ENCODE data around the gene PQBP1.
"Not testable (repeated sequence)": the region's sequence is repeated elsewhere in the genome, so short reads cannot be mapped to it uniquely, and the experiment has no call there.

The PQBP1 gene

DNA sequence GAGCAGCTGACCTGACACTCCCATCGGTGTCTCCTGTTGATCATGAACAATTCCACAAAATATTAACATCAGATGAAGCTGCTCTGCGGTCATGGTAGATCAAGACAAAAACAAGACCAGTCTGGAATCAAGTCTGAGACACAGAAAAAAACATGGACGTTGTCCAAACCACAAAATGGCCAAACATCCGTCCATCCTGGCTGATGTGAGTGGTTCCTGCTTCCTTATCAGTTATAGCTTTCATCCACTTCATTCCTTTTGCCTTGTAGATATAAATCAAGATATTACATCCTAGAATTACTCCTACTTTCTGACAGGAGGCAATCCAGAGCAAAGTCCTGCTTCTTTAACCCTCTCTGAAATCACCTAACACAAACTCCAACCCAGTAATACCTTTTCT is 33.5 kb upstream of the PQBP1 start:
- DNase-seq (ENCODE audit: low read depth) = no peak
- no peak overlapping the region for H3K4me3 ChIP-seq (ENCODE audit: low read depth, low read length)
- TF ChIP-seq, protein P1, sequence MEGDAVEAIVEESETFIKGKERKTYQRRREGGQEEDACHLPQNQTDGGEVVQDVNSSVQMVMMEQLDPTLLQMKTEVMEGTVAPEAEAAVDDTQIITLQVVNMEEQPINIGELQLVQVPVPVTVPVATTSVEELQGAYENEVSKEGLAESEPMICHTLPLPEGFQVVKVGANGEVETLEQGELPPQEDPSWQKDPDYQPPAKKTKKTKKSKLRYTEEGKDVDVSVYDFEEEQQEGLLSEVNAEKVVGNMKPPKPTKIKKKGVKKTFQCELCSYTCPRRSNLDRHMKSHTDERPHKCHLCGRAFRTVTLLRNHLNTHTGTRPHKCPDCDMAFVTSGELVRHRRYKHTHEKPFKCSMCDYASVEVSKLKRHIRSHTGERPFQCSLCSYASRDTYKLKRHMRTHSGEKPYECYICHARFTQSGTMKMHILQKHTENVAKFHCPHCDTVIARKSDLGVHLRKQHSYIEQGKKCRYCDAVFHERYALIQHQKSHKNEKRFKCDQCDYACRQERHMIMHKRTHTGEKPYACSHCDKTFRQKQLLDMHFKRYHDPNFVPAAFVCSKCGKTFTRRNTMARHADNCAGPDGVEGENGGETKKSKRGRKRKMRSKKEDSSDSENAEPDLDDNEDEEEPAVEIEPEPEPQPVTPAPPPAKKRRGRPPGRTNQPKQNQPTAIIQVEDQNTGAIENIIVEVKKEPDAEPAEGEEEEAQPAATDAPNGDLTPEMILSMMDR (IDR thresholded peaks at IDR 0.05; ENCODE audit: low read depth, low read length) = no peak
- no peak for TF ChIP-seq MYC (IDR thresholded peaks at IDR 0.05; ENCODE audit: low read depth, low read length)
- TF ChIP-seq, protein P2, sequence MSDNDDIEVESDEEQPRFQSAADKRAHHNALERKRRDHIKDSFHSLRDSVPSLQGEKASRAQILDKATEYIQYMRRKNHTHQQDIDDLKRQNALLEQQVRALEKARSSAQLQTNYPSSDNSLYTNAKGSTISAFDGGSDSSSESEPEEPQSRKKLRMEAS (IDR thresholded peaks at IDR 0.05; ENCODE audit: low read depth, low read length) = no peak
- TF ChIP-seq POLR2A (IDR thresholded peaks at IDR 0.05; ENCODE audit: extremely low read depth, insufficient read length) = no peak

DNA sequence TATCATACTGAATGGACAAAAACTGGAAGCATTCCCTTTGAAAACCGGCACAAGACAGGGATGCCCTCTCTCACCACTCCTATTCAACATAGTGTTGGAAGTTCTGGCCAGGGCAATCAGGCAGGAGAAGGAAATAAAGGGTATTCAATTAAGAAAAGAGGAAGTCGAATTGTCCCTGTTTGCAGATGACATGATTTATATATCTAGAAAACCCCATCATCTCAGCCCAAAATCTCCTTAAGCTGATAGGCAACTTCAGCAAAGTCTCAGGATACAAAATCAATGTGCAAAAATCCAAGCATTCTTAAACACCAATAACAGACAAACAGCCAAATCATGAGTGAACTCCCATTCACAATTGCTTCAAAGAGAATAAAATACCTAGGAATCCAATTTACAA is 25.7 kb upstream of the PQBP1 start:
- DNase-seq (ENCODE audit: low read depth); H3K4me3 ChIP-seq (ENCODE audit: low read depth, low read length): not testable (repeated sequence)

DNA sequence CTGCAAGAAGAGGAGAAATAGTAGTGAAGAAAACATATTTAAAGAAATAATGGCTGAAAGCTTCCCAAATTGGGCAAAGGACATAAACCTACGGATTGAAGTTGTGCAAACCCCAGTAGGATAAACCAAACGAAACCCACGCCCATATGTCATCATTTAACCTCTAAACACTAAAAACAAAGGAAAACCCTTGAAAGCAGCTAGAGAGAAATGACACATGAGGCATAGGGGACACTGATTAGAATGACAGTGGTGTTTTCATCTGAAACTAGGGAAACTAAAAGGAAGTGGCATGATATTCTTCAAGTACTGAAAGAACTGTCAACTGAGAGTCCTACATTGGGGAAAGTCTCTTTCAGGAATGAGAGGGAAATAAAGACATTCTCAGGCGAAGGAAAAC is 20.8 kb upstream of the PQBP1 start:
- not testable (repeated sequence) for H3K4me3 ChIP-seq (ENCODE audit: low read depth, low read length); DNase-seq (ENCODE audit: low read depth)

DNA sequence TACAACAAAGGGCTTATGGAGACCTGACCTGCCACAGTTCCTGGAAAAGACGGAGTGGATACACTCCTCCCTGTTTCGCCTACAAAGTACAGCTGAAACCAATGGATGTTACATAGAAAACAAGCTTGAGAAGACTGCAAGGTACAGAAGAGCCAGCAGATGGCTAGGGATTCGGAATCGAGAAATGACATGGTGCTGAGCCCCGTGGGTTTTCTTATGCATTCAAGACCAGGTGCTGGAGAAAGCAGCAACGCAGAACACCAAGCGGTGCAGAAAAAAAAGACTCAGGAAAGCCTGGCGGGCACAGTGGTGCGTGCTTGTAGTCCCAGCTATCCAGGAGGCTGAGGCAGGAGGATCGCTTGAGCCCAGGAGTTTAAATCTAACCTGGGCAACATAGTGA is 14.0 kb upstream of the PQBP1 start:
- H3K4me3 ChIP-seq (ENCODE audit: low read depth, low read length) = no peak overlapping the region
- no peak for TF ChIP-seq MYC (IDR thresholded peaks at IDR 0.05; ENCODE audit: low read depth, low read length)
- TF ChIP-seq POLR2A (IDR thresholded peaks at IDR 0.05; ENCODE audit: extremely low read depth, insufficient read length) = no peak
- TF ChIP-seq, protein P1 (IDR thresholded peaks at IDR 0.05; ENCODE audit: low read depth, low read length) = no peak
- TF ChIP-seq, protein P2 (IDR thresholded peaks at IDR 0.05; ENCODE audit: low read depth, low read length) = no peak
- DNase-seq (ENCODE audit: low read depth) = no peak

DNA sequence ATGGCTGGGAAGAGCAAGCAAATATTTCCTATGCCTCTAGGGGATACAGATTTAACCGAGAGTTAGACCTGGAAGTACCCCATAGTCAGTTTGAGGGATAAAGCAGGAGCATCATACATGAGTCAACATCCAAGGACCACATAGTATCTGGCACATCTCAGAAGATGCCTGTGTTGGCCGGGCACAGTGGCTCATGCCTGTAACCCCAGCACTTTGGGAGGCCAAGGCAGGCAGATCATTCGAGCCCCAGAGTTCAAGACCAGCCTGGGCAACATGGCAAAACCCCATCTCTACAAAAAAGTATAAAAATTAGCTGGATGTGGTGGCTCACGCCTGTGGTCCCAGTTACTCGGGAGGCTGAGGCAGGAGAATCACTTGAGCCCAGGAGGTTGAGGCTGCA is 11.1 kb upstream of the PQBP1 start:
- not testable (repeated sequence) for H3K4me3 ChIP-seq (ENCODE audit: low read depth, low read length); DNase-seq (ENCODE audit: low read depth)

DNA sequence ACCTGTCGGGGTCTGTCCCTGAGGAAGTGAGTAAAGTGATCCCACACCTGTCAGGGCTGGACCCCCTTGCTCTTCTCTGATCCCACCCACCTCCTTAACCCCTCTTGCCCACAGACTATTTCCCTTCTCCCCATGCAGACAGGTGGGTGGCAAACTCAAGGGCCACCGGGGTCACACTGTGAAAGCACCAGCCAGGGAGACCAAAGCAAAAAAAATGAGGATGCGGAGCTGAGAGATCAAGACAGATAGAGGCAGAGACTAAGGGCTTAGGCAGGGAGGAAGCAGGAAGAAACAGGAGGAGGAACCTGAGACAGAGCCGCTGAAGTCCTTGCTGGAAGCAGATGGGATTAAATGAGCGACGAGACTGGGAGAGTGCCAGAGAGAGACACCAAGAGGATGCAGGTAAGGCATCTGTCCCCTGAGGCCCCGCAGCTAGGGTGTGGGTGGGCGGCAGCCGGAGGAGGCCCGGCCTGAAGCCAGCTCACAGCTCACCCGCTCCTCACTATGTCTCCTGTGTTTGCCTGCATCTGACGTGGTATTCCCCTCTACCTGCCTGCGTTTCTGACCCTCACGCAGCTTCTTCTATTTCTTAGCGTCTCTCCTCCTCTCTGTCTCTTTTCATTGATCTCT is 7.3 kb upstream of the PQBP1 start:
- TF ChIP-seq MYC (IDR thresholded peaks at IDR 0.05; ENCODE audit: low read depth, low read length) (no peak), POLR2A (IDR thresholded peaks at IDR 0.05; ENCODE audit: extremely low read depth, insufficient read length) (no peak)
- TF ChIP-seq, protein P2 (IDR thresholded peaks at IDR 0.05; ENCODE audit: low read depth, low read length) = no peak
- TF ChIP-seq, protein P1 (IDR thresholded peaks at IDR 0.05; ENCODE audit: low read depth, low read length) = no peak
- H3K4me3 ChIP-seq (ENCODE audit: low read depth, low read length) = no peak overlapping the region
- DNase-seq (ENCODE audit: low read depth) = no peak

DNA sequence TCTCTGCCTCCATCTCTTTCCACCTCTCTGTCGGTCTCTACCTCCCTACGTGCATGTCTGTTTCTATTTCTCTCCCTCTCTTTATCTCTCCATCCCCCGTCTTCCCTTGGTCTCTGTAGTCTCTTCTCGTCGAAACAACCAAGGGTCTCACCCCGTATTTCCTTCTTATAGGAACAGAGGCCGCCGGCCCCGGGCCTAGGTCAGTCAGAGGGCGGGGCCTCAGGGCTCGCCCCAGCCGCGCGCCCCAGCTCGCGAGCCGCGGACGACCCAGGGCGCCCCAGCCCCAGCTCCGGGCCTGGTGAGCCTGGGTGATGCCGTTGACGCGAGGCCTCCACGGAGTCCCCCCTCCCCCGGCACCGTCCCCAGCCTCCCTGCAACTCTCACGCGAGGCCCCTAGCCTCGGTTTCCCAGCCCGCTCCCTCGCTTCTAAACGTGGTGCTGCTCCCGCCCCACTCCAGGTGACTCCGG is 6.8 kb upstream of the PQBP1 start:
- no peak overlapping the region for H3K4me3 ChIP-seq (ENCODE audit: low read depth, low read length)
- TF ChIP-seq, protein P2 (IDR thresholded peaks at IDR 0.05; ENCODE audit: low read depth, low read length) = no peak
- no peak for DNase-seq (ENCODE audit: low read depth)

DNA sequence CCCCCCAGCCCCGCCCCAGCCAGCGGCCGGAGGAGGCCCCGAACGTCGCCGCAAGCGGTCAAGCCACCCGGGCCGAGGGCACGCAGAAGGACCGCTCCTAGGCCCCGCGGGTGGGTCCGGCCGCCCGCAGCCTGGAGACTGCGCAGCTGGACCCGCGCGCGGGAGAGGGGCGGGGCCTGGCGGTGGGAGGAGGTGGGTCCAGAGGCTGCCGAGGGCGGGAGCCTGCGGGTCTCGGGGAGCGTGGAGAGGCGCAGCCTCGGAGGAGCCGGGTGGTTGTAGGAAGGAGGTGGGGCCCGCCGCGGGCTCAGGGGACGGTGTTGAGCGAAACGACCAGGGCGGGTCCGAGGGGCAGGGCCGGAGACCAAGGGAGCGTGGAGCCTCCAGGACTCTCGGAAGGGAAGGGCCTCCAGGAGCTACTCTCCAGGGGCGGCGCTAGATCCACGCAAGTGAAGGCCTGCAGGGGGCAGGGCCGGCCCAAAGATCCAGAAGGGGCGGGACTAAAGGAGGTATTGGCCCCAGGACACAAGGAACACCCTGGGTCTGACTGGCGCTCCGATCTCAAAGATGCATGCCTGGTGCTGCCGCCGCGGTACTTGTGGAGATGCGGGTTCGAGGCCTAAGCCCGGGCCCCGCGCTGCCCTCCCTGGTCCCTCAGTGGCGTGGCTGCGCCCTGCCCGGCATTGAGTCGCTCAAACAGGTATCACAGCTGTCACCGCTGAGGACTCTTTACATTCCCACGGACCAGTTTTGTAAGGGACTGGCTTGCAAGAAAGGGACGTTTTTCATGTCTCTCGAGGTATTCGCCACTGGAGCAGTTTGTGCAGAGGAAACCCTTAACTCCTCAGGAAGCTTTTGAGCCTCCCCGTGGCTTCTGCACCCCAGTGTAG is 6.1 kb upstream of the PQBP1 start:
- TF ChIP-seq, protein P1 (IDR thresholded peaks at IDR 0.05; ENCODE audit: low read depth, low read length) = peak; percentile 14
- TF ChIP-seq POLR2A (IDR thresholded peaks at IDR 0.05; ENCODE audit: extremely low read depth, insufficient read length) = no peak
- peak; percentile 62 for DNase-seq (ENCODE audit: low read depth)

More for the DNA sequence above, 6.1 kb upstream of the PQBP1 start:
- no peak overlapping the region for H3K4me3 ChIP-seq (ENCODE audit: low read depth, low read length)
